Measurements from ENCODE around the gene BCKDHA. TPM values are rescaled to one million over a fixed set of nuclear protein-coding genes. Genes with fewer than 3 reads are reported as not detected.

Gene BCKDHA
- total RNA-seq, 1 experiment from 2014 or later, result 19.4 TPM

DNA sequence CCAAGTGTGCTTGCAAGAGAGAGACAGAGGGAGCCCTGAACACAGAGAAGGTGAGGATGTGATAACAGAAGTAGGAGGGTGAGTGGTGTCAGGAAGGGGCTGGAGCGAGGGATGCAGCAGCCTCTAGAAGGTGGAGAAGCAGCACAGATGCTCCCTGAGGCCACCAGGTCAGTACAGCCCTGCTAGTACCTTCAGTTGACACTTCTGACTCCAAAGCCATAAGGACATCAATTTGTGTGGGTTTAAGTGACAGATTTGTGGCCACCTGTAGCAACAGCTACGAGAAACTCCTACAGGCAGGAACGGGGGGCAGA, 52.2 kb downstream of the BCKDHA start:
- POLR2A ChIA-PET, result interaction anchor here (1.3 kb wide), 1 partner anchor 11 kb away, joined by 4 read pairs; no protein-coding TSS in a partner anchor
- Mint-ChIP-seq H3K27ac (ENCODE audit: unreplicated experiment) (no peak overlapping the region), H3K27me3 (ENCODE audit: insufficient read depth, unreplicated experiment) (peaks cover 4% of the 10 kb centered on the region), H3K9me3 (ENCODE audit: unreplicated experiment) (no peaks in the 10 kb centered on the region), H3K4me3 (ENCODE audit: unreplicated experiment) (no peak overlapping the region), H3K4me1 (ENCODE audit: low read depth, unreplicated experiment) (no peaks in the 10 kb centered on the region), H3K36me3 (ENCODE audit: insufficient read depth, unreplicated experiment) (peaks cover 6% of the 10 kb centered on the region)
- H3K27me3 ChIP-seq (replicated peaks; ENCODE audit: control insufficient read depth, insufficient read depth, low read length), result no peaks in the 10 kb centered on the region
- no peaks in the 10 kb centered on the region for H3K9me3 ChIP-seq
- H3K4me3 ChIP-seq (ENCODE audit: low read depth, low read length), result no peak overlapping the region
- H3K4me1 ChIP-seq, result no peaks in the 10 kb centered on the region
- no peak for DNase-seq
- CTCF ChIA-PET, result interaction anchor here (0.6 to 4.3 kb wide), 4 partner anchors 10 to 1099 kb away, joined by 4 to 22 read pairs (median 4); partner anchors contain the start of genes B3GNT8 and DMAC2
- BruUV-seq (replicated peaks), result no TSS peak
- no peak for TF ChIP-seq CTCF (IDR thresholded peaks at IDR 0.05; ENCODE audit: insufficient read depth in 1 of 2, low read depth in 1 of 2, low read length in 1 of 2, severe bottlenecking in 1 of 2, unreplicated experiment in 1 of 2)
- no peaks in the 10 kb centered on the region for H3K36me3 ChIP-seq (ENCODE audit: control insufficient read depth, insufficient read depth, low read length)
- intact Hi-C loops (cut with micrococcal nuclease; ENCODE audit: unreplicated experiment), result loop anchor here (1.0 kb wide), 4 partner anchors 87 to 147 kb away; no protein-coding TSS in a partner anchor

DNA sequence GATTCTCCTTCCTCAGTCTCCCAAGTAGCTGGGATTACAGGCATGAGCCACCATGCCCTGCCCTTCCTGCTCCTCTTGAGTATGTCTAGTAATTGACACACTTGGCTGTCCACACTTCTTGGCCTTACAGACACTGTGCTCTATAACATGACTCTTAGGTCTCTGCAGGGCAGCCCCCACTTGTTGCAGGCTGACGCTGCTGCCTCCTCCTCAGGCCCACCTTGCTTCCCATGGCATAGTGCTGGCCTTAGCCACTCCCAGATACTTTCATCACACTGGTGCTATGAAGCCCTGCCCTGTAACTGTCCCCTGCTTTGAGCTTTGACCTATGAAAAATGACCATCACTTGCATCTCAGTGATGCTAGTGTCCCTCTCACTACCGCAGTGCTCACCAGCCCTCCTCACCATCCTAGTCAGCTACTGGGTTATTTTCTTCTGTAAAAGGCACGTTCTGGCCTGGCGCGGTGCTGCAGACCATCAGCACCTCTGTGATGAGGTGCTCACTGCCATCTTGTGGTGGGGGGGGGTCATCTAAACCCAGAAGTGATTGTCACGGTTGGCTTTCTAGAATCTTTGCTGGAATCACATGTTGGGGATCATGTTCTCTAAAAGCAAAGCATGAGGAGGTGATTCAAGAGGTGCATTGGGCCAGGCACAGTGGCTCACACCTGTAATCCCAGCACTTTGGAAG, 55.1 kb downstream of the BCKDHA start:
- Mint-ChIP-seq H3K36me3 (ENCODE audit: insufficient read depth, unreplicated experiment) (peaks cover 6% of the 10 kb centered on the region), H3K4me3 (ENCODE audit: unreplicated experiment) (no peak overlapping the region), H3K27me3 (ENCODE audit: insufficient read depth, unreplicated experiment) (peaks cover 6% of the 10 kb centered on the region), H3K4me1 (ENCODE audit: low read depth, unreplicated experiment) (no peaks in the 10 kb centered on the region), H3K27ac (ENCODE audit: unreplicated experiment) (no peak overlapping the region), H3K9me3 (ENCODE audit: unreplicated experiment) (no peaks in the 10 kb centered on the region)
- Histone ChIP-seq H3K9me3 (no peaks in the 10 kb centered on the region; the same call in 1 of the 2 replicates), H3K27me3 (replicated peaks; ENCODE audit: control insufficient read depth, insufficient read depth, low read length) (no peaks in the 10 kb centered on the region), H3K36me3 (ENCODE audit: control insufficient read depth, insufficient read depth, low read length) (no peaks in the 10 kb centered on the region), H3K4me3 (ENCODE audit: low read depth, low read length) (no peak overlapping the region), H3K4me1 (no peaks in the 10 kb centered on the region)
- DNase-seq, result no peak
- intact Hi-C loops (cut with micrococcal nuclease; ENCODE audit: unreplicated experiment), result no loop called here
- no TSS peak for BruUV-seq (replicated peaks)
- TF ChIP-seq CTCF (IDR thresholded peaks at IDR 0.05; ENCODE audit: insufficient read depth in 1 of 2, low read depth in 1 of 2, low read length in 1 of 2, severe bottlenecking in 1 of 2, unreplicated experiment in 1 of 2), result no peak
- ChIA-PET POLR2A (no interaction called here), CTCF (interaction anchor here (0.7 to 0.9 kb wide), 2 partner anchors 16 to 111 kb away, joined by 4 to 6 read pairs; no protein-coding TSS in a partner anchor)

- Mint-ChIP-seq H3K9me3 (ENCODE audit: unreplicated experiment) (no peaks in the 10 kb centered on the region), H3K27ac (ENCODE audit: unreplicated experiment) (no peak overlapping the region), H3K4me3 (ENCODE audit: unreplicated experiment) (no peak overlapping the region), H3K27me3 (ENCODE audit: insufficient read depth, unreplicated experiment) (peaks cover 18% of the 10 kb centered on the region), H3K36me3 (ENCODE audit: insufficient read depth, unreplicated experiment) (no peaks in the 10 kb centered on the region), H3K4me1 (ENCODE audit: low read depth, unreplicated experiment) (no peaks in the 10 kb centered on the region)
- DNase-seq, result no peak
- TF ChIP-seq CTCF (IDR thresholded peaks at IDR 0.05; ENCODE audit: insufficient read depth in 1 of 2, low read depth in 1 of 2, low read length in 1 of 2, severe bottlenecking in 1 of 2, unreplicated experiment in 1 of 2), result no peak
- intact Hi-C loops (cut with micrococcal nuclease; ENCODE audit: unreplicated experiment), result no loop called here
- ChIA-PET POLR2A (no interaction called here), CTCF (no interaction called here)
- Histone ChIP-seq H3K9me3 (no peaks in the 10 kb centered on the region; the same call in 1 of the 2 replicates), H3K36me3 (ENCODE audit: control insufficient read depth, insufficient read depth, low read length) (no peaks in the 10 kb centered on the region), H3K27me3 (replicated peaks; ENCODE audit: control insufficient read depth, insufficient read depth, low read length) (no peaks in the 10 kb centered on the region), H3K4me1 (no peaks in the 10 kb centered on the region), H3K4me3 (ENCODE audit: low read depth, low read length) (no peak overlapping the region)
- BruUV-seq (replicated peaks), result no TSS peak
Observed at GRCh38 chr19:41455936-41456335, 58.3 kb downstream of the BCKDHA start.
